Measurements from ENCODE around the gene PTH2R. TPM values are rescaled to one million over a fixed set of nuclear protein-coding genes. Genes with fewer than 3 reads are reported as not detected.
"Not testable (repeated sequence)": the region's sequence is repeated elsewhere in the genome, so short reads cannot be mapped to it uniquely, and the experiment has no call there.

PTH2R gene
- total RNA-seq, 1 donor from 2014 or later = not detected

DNA sequence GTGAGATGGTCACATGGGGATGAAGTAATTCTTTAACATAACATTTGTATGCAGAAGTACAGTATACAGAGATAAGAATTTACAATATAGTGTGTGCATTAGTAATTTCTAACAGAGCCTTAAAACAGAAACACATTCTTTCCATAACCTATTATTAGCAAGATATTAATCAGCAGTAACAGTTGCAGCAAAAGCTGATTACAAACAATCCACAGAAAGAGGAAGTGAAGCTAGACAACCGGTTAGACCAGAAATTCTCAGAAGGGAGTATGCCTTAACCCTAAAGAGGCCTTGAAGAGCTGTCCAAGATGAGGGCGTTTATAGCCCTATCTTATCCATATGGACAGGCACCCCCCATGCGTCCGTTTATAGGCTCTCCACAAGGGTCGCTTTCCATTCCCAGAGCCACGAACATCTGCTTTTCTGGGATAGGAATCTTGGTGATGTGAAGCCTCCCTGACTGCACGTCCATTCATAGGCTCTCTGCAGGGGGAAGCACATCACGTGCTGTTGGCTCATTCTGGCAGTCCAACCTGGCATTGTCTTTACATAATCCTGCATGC is 75.9 kb downstream of the PTH2R start:
- DNase-seq (ENCODE audit: extremely low read depth, low read depth, low spot score) = not testable (repeated sequence)

DNA sequence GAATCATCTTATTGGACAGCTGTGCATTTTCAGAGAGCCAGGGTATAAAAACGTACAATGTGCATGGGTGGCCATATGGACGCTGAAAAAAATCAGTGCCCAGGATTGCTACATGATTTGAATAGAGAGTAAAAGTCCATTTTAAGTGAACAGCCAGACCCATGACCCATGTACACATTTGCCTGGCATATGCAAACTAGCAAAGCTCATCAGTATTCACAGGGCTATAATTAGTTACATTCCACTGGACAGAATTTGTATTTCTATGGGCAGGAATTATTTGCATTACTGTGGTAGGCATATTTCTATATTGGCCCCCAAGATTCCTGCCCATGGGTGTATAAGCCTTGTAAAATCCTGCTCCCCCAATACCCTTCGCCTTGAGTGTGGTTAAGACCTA is 78.8 kb downstream of the PTH2R start:
- no peak for DNase-seq (ENCODE audit: extremely low read depth, low read depth, low spot score)

DNA sequence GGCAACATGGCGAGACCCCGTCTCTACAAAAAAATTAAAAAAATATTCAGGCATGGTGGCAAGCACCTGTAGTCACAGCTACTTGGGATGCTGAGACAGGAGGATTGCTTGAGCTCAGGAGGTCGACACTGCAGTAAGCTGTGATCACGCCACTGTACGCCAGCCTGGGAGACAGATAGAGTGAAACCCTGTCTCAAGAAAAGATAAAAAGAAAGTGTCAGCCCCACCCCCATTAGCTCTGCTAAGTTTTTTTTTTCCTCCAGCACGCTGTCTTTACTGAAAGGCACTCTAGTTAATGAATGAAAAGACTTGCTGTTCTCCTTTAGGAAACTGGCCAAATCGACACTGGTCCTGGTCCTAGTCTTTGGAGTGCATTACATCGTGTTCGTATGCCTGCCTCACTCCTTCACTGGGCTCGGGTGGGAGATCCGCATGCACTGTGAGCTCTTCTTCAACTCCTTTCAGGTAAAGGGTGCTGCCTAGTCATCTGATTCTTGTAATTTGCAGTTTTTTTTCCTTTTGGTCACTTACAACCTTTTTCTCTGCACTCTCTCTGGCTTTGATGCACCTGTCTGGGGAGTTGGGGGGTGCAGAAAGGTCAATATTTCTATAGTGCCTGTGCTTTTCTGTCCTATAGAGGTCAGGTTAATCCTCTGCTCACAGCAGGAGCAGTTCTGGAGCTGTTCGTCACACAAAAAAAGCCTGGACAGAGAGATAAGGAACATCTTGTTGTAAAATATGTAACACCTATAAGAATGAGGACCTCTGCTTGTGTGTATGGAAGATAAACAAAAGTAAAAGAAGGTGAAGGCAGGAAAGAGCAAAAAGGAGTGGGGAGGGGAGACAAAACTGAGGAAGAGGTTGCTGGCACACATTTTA is 82.3 kb downstream of the PTH2R start:
- no peak for DNase-seq (ENCODE audit: extremely low read depth, low read depth, low spot score)

DNA sequence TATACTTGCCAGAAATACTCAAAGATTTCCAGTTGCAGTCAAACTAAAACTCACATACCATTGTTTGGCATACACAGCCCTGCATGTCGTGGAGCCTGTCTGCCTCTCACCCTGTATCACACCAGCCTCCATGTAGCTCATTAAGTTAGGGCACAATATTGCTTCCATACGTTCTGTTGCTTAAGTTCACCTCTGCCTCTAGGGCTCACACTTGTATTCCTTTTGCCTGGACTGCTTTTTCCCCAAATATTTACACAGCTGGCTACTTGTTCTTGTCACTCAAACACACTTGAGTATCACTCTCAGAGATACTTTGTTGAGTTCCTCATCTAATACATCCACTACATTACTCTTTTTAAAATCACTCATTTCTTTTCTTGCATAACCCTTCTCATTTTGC is 83.1 kb downstream of the PTH2R start:
- no peak for DNase-seq (ENCODE audit: extremely low read depth, low read depth, low spot score)

DNA sequence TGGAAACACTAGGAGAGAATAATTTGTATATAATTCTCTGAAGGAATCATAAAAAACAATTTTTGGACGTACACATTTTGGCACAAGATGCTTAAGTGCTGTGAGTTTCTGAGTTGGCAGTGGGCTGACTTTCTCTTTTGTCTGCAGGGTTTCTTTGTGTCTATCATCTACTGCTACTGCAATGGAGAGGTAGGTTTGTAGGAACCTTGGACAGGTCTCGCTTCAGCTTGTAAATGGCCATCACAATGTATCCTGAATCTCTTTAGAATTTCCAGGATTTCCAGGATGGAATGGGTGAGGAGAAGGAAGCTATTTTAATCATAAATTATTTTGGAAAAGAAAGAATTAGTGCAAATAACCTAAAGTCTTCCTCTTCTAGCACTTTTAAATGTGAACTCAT is 83.9 kb downstream of the PTH2R start:
- DNase-seq (ENCODE audit: extremely low read depth, low read depth, low spot score) = no peak

DNA sequence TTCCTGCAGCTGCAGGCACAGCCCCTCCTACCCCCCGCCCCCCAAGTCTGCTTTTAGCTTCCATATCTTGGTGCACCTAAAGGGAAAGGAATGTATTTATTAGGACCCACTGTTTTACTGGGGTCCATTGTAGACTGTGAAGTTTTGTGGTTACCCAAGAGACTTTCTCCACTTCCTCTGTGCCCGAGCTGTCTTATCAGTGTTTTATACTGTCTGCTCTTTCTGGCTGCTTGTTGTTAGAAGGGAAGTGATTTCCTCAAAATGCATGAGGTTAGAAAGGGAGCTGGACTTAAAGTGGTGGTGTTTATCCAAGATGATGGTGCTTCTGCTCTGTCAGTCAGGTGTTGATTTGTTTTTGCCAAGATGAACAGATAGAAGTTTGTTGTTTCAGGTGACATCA is 85.0 kb downstream of the PTH2R start:
- DNase-seq (ENCODE audit: extremely low read depth, low read depth, low spot score) = no peak

DNA sequence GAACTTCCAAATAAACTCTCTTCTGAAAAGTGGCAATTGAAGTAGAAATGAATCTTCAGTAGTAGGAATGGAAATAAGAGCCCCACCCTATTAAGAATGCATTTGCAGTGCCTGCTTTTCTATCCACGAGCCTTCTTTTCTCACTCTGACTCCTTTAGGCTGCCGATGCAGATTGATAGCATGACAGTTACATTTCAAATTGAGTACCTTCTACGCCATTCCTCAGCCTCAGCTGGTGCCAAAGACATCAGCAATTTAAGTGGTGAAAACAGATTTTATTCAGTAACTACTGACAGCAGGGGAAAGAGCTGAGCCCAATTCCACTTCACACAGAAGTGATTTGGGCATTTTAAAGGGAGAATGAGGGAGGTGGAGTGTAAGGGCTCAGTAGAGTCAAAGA is 85.5 kb downstream of the PTH2R start:
- DNase-seq (ENCODE audit: extremely low read depth, low read depth, low spot score) = no peak

DNA sequence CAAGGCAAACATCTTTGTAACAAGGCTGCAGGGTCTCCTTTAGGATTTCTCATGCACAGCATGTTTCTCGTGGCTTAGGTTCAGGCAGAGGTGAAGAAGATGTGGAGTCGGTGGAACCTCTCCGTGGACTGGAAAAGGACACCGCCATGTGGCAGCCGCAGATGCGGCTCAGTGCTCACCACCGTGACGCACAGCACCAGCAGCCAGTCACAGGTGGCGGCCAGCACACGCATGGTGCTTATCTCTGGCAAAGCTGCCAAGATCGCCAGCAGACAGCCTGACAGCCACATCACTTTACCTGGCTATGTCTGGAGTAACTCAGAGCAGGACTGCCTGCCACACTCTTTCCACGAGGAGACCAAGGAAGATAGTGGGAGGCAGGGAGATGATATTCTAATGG is 86.6 kb downstream of the PTH2R start:
- no peak for DNase-seq (ENCODE audit: extremely low read depth, low read depth, low spot score)

DNA sequence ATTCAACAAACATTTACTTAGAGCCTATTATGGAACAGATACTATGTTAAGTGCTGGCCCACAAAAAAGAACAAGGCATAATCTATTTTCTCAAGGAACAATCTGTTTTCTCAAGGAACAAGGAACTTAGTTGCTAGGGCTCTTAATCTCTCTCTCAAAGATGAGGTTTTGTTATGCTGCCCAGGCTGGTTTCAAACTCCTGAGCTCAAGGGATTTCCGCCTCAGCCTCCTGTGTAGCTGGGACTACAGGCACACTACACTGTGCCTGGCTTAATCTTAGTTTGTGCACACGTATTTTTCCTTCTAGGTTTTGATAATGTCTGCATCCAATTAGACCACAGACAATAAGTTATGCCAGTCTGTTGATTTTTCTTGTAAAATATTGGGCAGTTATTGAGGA is 89.5 kb downstream of the PTH2R start:
- no peak for DNase-seq (ENCODE audit: extremely low read depth, low read depth, low spot score)

DNA sequence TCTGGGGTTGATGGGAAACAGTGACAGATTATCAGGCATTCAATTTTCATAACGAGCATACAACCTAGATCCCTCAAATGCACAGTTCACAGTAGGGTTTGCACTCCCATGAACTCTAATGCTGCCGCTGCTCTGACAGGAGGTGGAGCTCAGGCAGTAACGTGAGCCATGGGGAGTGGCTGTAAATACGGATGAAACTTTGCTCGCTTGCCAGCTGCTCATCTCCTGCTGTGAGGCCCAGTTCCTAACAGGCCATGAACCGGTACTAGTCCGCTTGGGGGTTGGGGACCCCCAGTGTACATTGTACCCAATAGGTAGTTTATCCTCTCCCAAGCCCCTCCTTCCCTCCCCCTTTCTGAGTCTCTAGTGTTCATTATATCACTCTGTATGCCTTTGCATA is 94.6 kb downstream of the PTH2R start:
- DNase-seq (ENCODE audit: extremely low read depth, low read depth, low spot score) = no peak

DNA sequence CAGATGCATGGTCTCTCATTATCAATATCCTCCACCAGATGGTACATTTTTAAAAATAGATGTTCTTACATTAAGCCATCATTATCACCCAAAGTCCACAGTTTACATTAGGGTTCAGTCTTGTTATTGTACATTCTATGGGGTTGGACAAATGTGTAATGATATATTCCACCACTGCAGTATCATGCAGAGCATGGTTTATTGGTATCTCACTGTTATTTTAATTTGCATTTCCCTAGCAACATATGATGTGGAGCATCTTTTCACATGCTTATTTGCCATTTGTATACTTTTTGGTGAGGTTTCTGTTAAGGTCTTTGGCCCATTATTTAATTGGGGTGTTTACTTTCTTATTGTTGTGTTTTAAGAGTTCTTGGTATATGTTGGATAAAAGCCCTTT is 95.7 kb downstream of the PTH2R start:
- DNase-seq (ENCODE audit: extremely low read depth, low read depth, low spot score) = no peak

DNA sequence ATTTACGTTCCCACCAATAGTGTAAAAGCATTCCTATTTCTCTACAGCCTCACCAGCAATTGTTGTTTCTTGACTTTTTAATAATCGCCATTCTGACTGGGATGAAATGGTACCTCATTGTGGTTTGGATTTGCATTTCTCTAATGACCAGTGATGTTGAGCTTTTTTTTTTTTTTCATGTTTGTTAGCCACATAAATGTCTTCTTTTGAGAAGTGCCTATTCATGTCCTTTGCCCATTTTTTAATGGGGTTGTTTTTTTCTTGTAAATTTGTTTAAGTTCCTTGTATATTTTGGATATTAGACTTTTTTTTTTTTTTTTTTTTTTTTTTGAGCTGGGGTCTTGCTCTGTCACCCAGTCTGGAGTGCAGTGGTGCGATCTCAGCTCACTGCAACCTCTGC is 98.8 kb downstream of the PTH2R start:
- DNase-seq (ENCODE audit: extremely low read depth, low read depth, low spot score) = not testable (repeated sequence)

DNA sequence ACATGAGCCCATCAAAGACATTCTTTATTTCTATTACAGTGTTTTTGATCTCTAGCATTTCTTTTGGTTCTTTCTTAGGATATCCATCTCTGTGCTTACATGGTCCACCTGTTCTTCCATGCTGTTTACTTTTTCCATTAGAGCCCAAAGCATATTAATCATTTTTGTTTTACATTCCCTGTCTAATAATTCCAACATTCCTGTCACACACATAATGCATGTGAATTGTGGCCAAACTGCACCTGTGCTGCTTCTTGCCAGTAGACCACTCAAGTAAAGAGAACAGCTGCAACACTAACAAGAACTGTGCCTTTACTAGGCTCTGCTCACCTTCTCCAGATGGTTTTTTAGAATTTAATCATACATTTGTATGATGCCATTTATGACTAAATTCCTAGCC is 103.0 kb downstream of the PTH2R start:
- no peak for DNase-seq (ENCODE audit: extremely low read depth, low read depth, low spot score)

DNA sequence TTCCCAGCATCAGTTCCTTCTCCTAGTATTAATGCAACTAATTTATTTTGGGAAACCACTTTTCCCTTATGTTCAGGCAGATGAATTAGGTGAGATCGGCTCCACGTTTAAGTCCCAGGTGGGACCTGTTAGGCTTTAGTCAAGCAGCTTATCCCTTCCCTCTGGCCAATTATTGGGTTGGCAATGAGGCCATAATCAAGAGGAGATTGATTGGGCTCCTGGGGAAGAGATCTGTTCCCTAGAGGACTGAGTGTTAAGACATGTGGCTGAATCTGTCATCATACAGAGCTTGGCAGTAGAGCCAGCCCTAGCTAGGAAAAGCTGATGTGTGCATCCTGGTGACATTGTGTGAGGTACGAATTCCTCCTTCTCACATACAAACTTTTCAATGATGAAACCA is 104.4 kb downstream of the PTH2R start:
- no peak for DNase-seq (ENCODE audit: extremely low read depth, low read depth, low spot score)

DNA sequence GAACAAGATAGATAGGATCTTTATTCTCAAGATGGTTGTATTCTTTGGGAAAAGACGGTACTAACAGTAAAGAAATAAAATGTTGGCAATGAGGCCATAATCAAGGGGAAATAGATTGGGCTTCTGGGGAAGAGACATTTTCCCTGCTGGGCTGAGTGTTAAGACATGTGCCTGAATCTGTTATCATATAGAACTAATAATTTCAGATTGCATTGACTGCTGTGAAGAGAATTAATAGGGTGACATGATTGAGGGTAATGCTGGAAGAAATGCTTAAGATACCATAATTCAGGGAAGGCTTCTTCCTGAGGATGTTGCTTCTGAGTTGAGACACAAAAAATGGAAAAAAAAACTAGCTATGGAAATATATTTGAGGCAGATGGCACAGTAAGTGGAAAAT is 105.0 kb downstream of the PTH2R start:
- DNase-seq (ENCODE audit: extremely low read depth, low read depth, low spot score) = no peak

DNA sequence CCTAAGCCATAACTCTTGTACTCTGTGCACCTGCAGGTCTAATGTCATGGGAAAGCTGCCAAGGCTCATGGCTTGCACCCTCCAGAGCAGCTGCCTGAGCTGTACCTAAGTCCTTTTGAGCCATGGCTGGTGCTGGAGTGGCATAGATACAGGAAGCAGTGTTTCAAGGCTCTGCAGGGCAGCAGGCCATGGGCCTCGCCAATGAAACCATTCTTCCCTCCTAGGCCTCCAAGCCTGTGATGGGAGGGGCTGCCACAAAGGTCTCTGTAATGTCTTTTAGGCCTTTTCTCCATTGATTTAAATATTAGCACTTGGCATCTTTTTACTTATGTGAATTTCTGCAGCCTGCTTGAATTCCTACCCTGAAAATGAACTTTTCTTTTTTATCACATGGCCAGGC is 108.5 kb downstream of the PTH2R start:
- no peak for DNase-seq (ENCODE audit: extremely low read depth, low read depth, low spot score)

DNA sequence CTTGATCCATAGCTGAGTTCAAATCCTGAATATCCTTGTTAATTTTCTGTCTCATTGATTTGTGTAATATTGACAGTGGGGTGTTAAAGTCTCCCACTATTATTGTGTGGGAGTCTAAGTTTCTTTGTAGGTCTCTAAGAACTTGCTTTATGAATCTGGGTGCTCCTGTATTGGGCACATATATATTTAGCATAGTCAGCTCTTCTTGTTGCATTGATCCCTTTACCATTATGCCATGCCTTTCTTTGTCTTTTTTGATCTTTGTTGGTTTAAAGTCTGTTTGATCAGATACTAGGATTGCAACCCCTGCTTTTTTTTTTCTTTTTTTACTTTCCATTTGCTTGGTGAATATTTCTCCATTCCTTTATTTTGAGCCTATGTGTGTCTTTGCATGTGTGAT is 116.5 kb downstream of the PTH2R start:
- DNase-seq (ENCODE audit: extremely low read depth, low read depth, low spot score) = not testable (repeated sequence)

DNA sequence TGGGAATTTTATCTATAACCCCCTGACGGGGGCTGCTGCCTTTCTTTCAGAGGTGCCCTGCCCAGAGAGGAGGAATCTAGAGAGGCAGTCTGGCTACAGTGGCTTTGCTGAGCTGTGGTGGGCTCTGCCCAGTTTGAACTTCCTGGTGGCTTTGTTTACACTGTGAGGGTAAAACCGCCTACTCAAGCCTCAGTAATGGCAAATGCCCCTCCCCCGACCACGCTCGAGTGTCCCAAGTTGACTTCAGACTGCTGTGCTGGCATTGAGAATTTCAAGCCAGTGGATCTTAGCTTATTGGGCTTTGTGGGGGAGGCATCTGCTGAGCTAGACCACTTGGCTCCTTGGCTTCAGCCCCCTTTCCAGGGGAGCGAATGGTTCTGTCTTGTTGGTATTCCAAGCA is 118.6 kb downstream of the PTH2R start:
- DNase-seq (ENCODE audit: extremely low read depth, low read depth, low spot score) = not testable (repeated sequence)

DNA sequence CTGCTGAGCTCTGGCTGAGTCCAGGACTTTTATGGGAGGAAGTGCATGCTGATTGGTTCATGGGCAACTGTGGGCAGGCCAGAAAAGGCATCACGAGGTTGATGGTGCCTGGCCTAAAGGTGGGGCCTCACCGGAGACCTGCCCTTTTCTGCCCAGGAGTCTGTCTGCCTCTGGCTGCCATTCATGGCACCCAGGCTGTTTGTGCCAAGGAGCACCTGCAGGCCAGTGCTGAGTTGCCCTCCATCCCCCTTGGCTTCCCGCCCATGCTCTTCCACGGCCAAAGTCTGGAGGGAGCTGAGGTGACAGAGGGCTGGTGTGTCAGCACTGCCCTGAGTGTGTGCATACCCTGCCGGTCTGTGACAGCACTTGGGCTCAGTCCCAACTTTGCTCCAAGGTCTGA is 123.2 kb downstream of the PTH2R start:
- no peak for DNase-seq (ENCODE audit: extremely low read depth, low read depth, low spot score)

DNA sequence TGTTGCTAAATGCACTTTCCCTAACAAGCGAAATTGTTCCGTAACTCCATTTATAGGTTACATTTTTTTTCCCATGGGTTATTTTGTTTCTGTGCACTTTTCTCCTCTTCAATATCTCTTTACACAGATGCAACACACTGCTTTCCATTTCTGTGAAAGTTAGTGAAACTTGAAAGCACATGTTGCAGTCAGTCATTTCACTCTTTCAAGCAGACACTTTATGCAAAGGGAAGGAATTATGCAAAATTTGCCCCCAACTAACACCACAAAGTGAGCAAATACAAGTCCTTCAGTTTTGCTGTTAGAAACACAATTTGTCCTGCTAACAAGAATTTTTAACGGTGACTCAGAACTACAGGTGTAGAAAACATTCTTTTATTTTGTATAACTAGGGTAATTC is 124.8 kb downstream of the PTH2R start:
- DNase-seq (ENCODE audit: extremely low read depth, low read depth, low spot score) = no peak

DNA sequence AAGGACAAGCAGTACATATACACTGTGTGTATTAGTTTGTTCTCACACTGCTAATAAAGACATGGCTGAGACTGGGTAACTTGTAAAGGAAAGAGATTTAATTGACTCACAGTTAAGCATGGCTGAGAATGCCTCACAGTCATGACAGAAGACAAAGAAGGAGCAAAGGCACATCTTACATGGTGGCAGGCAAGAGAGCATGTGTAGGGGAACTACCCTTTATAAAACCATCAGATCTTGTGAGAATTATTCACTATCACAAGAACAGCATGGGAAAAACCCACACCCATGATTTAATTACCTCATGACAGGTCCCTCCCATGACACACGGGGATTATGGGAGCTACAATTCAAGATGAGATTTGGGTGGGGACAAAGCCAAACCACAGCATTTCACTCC is 129.0 kb downstream of the PTH2R start:
- not testable (repeated sequence) for DNase-seq (ENCODE audit: extremely low read depth, low read depth, low spot score)

DNA sequence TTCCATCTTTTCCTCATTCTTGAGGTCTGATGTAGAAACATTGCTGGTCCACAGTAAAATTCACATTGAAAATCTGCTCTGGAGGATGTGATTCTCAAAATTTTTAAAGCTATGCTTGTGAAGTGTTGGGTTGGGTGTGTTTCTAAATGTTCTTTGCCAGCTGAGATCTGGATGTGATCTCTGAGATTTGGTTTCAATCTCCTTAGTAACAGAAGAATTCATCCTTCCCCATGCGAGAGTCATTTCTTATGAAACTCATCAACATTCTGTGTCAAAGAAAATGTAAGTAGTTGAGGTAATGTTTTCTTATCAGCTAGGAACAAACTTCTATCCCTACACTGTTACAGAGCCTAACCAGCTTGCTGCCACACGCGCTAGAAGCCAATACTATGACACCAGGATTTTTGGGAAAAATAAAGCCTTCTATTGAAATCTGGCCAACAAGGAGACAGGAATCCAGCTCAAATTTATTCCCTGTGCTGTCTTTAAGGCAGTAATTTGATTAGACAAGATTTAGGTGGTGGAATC is 134.9 kb downstream of the PTH2R start:
- DNase-seq (ENCODE audit: extremely low read depth, low read depth, low spot score) = no peak
